ENCODE measurements around the gene FREM1. TPM values are rescaled to one million over a fixed set of nuclear protein-coding genes. Genes with fewer than 3 reads are reported as not detected.

FREM1 gene
- total and polyA plus RNA-seq, 2 experiments from 2014 or later = 9.2 to 54.4 TPM

DNA sequence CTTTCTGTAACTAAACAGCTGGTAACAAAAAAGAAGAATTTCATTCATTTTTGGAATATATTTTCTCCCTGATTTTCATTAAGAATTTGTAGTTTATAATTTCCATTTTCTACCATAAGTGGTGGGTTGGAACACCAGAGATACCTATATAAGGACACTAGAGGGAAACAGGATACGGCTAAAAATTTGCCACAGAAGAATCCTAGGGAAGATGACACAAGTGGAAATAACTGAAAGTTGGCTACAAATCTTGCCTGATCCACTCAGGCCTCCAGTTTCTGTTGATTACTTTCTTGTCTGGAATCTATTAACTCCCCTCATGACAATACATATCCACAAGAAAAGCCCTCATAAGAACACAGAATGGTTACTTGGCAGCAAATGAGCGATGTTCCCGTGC is 46.8 kb downstream of the FREM1 start:
- no peaks in the 10 kb centered on the region for H3K27me3 ChIP-seq
- H3K36me3 ChIP-seq = peaks cover 6% of the 10 kb centered on the region
- no peak overlapping the region for H3K4me3 ChIP-seq
- H3K9me3 ChIP-seq (ENCODE audit: low read depth) = no peaks in the 10 kb centered on the region
- no peak overlapping the region for H3K27ac ChIP-seq
- TF ChIP-seq CTCF (IDR thresholded peaks at IDR 0.05; ENCODE audit: low read depth, low read length) = no peak
- DNase-seq (ENCODE audit: low read depth in 1 of 2, low spot score in 1 of 2) = no peak
- H3K4me1 ChIP-seq (ENCODE audit: low read depth) = peaks cover 4% of the 10 kb centered on the region

DNA sequence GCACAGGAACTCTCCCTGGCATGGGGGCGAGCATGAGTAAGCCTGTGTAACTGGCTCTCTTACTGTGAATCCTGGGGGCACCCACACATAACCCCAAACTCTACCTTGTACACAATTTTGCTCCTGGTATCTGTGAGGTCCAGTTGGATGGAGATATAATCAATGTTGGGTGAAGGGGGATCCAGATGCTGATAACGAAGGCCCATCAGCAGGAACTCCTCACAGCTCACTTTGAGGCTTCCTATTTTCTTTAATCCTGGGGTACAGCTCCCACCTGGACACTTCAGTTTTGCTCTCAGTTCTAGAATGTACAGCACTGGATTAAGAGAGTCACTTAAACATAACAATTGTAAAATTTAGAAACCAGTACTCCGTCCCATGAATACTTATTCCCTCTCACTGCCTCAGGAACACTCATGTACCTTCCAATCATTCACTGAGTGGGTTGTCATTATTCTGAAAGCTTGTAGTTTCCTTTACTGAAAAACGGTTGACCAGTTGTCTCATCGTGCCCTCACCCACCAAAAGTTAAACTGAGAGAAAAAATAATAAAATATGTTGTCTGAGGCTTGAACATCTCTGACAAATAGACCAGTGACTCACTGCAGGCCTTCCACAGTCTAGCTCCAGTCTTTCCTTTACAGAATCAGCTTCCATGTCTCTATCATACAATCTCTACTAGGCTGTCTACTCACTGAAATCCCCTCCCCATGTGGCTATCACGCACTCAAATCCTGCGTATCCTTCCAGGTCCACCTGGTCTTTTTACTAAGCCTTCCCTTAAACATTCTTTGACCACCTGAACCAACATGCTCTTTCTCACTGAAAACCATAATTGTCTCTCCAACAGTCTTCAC is 52.6 kb downstream of the FREM1 start:
- H3K27ac ChIP-seq = no peak overlapping the region
- TF ChIP-seq CTCF (IDR thresholded peaks at IDR 0.05; ENCODE audit: low read depth, low read length) = no peak
- H3K36me3 ChIP-seq = peaks cover 6% of the 10 kb centered on the region
- no peaks in the 10 kb centered on the region for H3K9me3 ChIP-seq (ENCODE audit: low read depth)
- H3K4me3 ChIP-seq = no peak overlapping the region
- DNase-seq (ENCODE audit: low read depth in 1 of 2, low spot score in 1 of 2) = no peak
- H3K27me3 ChIP-seq = no peaks in the 10 kb centered on the region
- H3K4me1 ChIP-seq (ENCODE audit: low read depth) = no peaks in the 10 kb centered on the region

DNA sequence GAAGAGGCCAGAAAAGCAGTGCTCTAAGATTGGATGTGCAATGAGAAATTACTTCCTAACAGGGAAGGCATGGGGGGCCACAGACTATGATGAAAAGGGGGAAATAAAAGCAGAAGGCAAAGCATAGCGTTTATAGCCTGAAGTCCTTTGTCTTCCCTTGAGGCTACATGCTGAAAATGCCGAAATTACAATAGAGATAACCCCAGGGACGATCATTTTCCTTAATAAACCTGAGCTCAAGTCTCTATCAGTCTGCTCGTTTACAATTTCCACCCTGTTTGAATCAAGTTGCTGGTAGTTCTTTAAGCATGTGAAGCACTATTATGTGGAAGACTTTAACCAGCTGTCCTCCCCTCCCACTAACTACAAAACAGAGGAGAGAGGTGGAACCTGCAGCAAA is 60.4 kb downstream of the FREM1 start:
- H3K27me3 ChIP-seq = no peaks in the 10 kb centered on the region
- no peak overlapping the region for H3K27ac ChIP-seq
- DNase-seq (ENCODE audit: low read depth in 1 of 2, low spot score in 1 of 2) = no peak
- H3K36me3 ChIP-seq = peaks cover 22% of the 10 kb centered on the region
- TF ChIP-seq CTCF (IDR thresholded peaks at IDR 0.05; ENCODE audit: low read depth, low read length) = no peak
- no peak overlapping the region for H3K4me3 ChIP-seq
- no peaks in the 10 kb centered on the region for H3K4me1 ChIP-seq (ENCODE audit: low read depth)
- no peaks in the 10 kb centered on the region for H3K9me3 ChIP-seq (ENCODE audit: low read depth)

DNA sequence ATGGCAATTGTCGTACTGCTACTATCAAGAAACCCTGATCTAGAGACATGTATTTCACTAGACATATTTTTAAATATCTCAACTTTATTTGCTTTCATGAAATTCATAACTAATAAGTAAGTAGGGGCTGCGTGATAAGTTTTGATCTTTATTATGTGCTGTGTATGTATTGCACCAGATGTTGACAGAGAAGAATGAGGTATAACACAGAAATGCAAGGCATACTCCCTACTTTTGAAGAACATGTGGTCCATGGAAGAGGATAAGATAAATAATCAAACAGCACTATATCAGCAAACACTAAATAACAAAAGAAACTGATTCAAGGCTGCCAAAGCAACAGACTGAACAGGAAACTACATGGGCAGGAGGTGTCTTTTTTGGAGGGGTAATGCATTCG is 60.9 kb downstream of the FREM1 start:
- no peaks in the 10 kb centered on the region for H3K27me3 ChIP-seq
- TF ChIP-seq CTCF (IDR thresholded peaks at IDR 0.05; ENCODE audit: low read depth, low read length) = no peak
- H3K27ac ChIP-seq = no peak overlapping the region
- DNase-seq (ENCODE audit: low read depth in 1 of 2, low spot score in 1 of 2) = no peak
- H3K36me3 ChIP-seq = peaks cover 22% of the 10 kb centered on the region
- H3K4me1 ChIP-seq (ENCODE audit: low read depth) = no peaks in the 10 kb centered on the region
- no peaks in the 10 kb centered on the region for H3K9me3 ChIP-seq (ENCODE audit: low read depth)
- H3K4me3 ChIP-seq = no peak overlapping the region

- Histone ChIP-seq H3K4me1 (ENCODE audit: low read depth) (no peaks in the 10 kb centered on the region), H3K36me3 (peaks cover 32% of the 10 kb centered on the region), H3K27me3 (no peaks in the 10 kb centered on the region), H3K9me3 (ENCODE audit: low read depth) (no peaks in the 10 kb centered on the region), H3K4me3 (no peak overlapping the region), H3K27ac (no peak overlapping the region)
- DNase-seq (ENCODE audit: low read depth in 1 of 2, low spot score in 1 of 2) = peak; percentile 55 to 66
- TF ChIP-seq CTCF (IDR thresholded peaks at IDR 0.05; ENCODE audit: low read depth, low read length) = peak; percentile 73
Observed at GRCh38 chr9:14846871-14847311, 63.3 kb downstream of the FREM1 start.

Measured in cardiac muscle cell (in vitro differentiated cells and primary cell).